RWPE2 (cell line): ENCODE measurements around the gene ARHGAP40.

Experiments used
- ATAC-seq: fragments of 200-7000 bp; cut with Tn5 transposase; 3 replicates; pipeline ENCODE4 v1.9.1; 2021; ENCODE audit warnings: low read depth
- DNase-seq: peaks from one replicate; pipeline ENCODE4 v3.0.0-alpha.2; 2020; ENCODE audit warnings: low spot score
- H3K27ac ChIP-seq: fragments of 450-650 bp; 2 replicates; pipeline ENCODE4 v1.5.1; 2017; ENCODE audit warnings: mild to moderate bottlenecking; ENCODE audit not compliant: poor library complexity, severe bottlenecking
- H3K27me3 ChIP-seq: fragments of 250-450 bp; sonication (Bioruptor Pico); 2 replicates; pipeline ENCODE4 v1.5.1; 2021; ENCODE audit warnings: mild to moderate bottlenecking, moderate library complexity; ENCODE audit not compliant: insufficient read depth, poor library complexity, severe bottlenecking
- H3K36me3 ChIP-seq: fragments of 250-450 bp; sonication (Bioruptor Pico); 2 replicates; pipeline ENCODE4 v1.5.1; 2020; ENCODE audit warnings: low read depth, mild to moderate bottlenecking, moderate library complexity
- H3K4me1 ChIP-seq: fragments of 250-450 bp; sonication (Bioruptor Pico); 2 replicates; pipeline ENCODE4 v1.5.1; 2021; ENCODE audit warnings: mild to moderate bottlenecking, moderate library complexity; ENCODE audit not compliant: insufficient read depth, poor library complexity, severe bottlenecking
- H3K4me3 ChIP-seq: fragments of 250-450 bp; sonication (Bioruptor Pico); 2 replicates; pipeline ENCODE4 v1.5.1; 2021; ENCODE audit warnings: mild to moderate bottlenecking, moderate library complexity; ENCODE audit not compliant: severe bottlenecking
- H3K9me3 ChIP-seq: fragments of 250-450 bp; sonication (Bioruptor Pico); 2 replicates; pipeline ENCODE4 v1.5.1; 2021; ENCODE audit warnings: mild to moderate bottlenecking, moderate library complexity; ENCODE audit not compliant: severe bottlenecking
- TF ChIP-seq, protein P1 (sequence below): fragments of 450-650 bp; IDR thresholded peaks from one replicate; pipeline ENCODE4 v1.5.1; 2017; ENCODE audit warnings: mild to moderate bottlenecking, moderate library complexity; ENCODE audit not compliant: poor library complexity, severe bottlenecking

ARHGAP40 gene

DNA sequence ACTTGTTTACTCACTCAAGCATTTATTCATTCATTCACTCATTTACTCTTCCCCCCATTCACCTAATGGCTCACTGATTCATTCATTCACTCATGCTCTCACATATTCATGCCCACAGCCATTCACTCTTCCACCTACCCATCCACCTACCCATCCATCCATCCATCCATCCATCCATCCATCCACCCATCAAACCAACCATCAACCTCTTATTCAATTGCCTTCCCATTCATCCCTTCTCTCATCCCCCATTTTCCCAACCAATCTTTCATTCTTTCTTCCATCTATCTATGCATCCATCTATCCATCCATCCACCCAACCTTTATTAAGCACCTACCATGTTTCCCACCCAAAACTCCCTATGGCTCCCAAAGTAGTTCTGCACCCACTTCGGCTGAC lies 1.6 kb upstream of the ARHGAP40 start:
- Histone ChIP-seq H3K36me3 (no peaks in the 10 kb centered on the region), H3K9me3 (no peaks in the 10 kb centered on the region), H3K27me3 (no peaks in the 10 kb centered on the region), H3K27ac (no peak overlapping the region), H3K4me1 (peaks cover 42% of the 10 kb centered on the region), H3K4me3 (no peak overlapping the region)
- TF ChIP-seq, protein P1, sequence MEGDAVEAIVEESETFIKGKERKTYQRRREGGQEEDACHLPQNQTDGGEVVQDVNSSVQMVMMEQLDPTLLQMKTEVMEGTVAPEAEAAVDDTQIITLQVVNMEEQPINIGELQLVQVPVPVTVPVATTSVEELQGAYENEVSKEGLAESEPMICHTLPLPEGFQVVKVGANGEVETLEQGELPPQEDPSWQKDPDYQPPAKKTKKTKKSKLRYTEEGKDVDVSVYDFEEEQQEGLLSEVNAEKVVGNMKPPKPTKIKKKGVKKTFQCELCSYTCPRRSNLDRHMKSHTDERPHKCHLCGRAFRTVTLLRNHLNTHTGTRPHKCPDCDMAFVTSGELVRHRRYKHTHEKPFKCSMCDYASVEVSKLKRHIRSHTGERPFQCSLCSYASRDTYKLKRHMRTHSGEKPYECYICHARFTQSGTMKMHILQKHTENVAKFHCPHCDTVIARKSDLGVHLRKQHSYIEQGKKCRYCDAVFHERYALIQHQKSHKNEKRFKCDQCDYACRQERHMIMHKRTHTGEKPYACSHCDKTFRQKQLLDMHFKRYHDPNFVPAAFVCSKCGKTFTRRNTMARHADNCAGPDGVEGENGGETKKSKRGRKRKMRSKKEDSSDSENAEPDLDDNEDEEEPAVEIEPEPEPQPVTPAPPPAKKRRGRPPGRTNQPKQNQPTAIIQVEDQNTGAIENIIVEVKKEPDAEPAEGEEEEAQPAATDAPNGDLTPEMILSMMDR, result no peak
- ATAC-seq, result no peak
- no peak for DNase-seq

DNA sequence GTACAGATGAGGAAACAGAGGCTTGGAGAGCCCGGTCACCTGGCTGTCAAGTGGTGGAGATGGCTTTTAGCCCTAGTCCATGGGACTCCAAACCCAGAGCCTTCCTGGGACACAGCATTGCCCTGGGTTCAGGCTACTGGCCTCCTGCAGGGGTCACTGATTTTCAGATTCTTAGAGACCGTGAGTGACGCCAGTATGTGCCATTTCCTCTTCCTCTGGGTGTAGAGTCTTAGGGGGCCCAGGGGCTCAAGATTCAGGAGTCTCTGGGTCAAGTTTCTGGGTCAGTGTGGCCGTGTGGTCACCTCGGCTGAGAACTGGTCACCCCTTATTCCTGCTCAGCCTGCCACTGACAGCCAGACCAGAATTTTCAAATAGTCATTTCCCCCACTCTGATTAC lies 574 bp downstream of the ARHGAP40 start:
- no peaks in the 10 kb centered on the region for H3K27me3 ChIP-seq
- H3K4me3 ChIP-seq, result peak overlapping the region; percentile 16
- TF ChIP-seq, protein P1, result peak; percentile 9
- peaks cover 48% of the 10 kb centered on the region for H3K4me1 ChIP-seq
- no peaks in the 10 kb centered on the region for H3K9me3 ChIP-seq
- DNase-seq, result no peak
- ATAC-seq, result no peak
- H3K27ac ChIP-seq, result no peak overlapping the region
- no peaks in the 10 kb centered on the region for H3K36me3 ChIP-seq

DNA sequence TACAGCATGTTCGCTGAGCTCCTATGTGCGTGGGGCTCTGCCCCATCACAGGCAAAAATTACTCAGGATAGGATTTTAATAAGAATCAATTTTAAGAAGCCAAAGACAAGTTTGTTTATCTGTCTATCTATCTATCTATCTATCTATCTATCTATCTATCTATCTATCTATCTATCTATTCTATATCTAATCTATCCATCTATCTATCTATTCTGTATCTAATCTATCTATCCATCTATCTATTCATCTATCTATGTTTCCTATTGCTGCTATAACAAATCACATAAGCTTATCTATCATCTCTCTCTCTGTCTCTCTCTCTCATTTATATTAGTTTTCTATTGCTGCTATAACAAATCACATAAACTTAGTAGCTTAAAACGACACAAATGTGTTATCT lies 1.7 kb downstream of the ARHGAP40 start:
- ATAC-seq (no peak), DNase-seq (no peak)
- TF ChIP-seq, protein P1, result no peak
- H3K36me3 ChIP-seq, result no peaks in the 10 kb centered on the region
- H3K9me3 ChIP-seq, result no peaks in the 10 kb centered on the region
- peaks cover 48% of the 10 kb centered on the region for H3K4me1 ChIP-seq
- H3K27ac ChIP-seq, result no peak overlapping the region
- H3K4me3 ChIP-seq, result no peak overlapping the region
- no peaks in the 10 kb centered on the region for H3K27me3 ChIP-seq

DNA sequence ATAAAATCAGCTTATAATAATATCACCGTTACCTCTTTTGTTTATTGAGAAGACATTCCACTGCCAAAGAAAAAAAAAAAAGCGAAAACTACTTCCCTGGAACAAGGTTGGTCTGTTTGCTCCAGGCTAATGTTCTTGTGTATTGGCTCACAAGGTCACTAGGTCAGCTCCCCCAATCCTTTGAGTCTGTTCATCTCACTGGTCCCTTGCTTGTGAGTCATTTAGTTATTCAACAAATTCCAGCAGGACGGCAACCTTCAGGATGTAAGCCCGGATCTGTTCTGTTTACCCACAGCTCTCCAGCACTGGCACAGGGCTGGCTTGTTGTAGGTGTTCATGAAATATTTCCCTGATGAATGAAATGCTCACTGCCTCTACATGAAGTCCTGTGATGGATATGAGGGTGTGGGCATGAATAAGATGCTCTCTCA lies 3.3 kb downstream of the ARHGAP40 start:
- H3K36me3 ChIP-seq, result no peaks in the 10 kb centered on the region
- H3K4me1 ChIP-seq, result peaks cover 43% of the 10 kb centered on the region
- DNase-seq (peak; percentile 98), ATAC-seq (peak; percentile 96)
- no peak overlapping the region for H3K4me3 ChIP-seq
- no peaks in the 10 kb centered on the region for H3K27me3 ChIP-seq
- TF ChIP-seq, protein P1, result no peak
- H3K9me3 ChIP-seq, result no peaks in the 10 kb centered on the region
- H3K27ac ChIP-seq, result peak overlapping the region; percentile 67

DNA sequence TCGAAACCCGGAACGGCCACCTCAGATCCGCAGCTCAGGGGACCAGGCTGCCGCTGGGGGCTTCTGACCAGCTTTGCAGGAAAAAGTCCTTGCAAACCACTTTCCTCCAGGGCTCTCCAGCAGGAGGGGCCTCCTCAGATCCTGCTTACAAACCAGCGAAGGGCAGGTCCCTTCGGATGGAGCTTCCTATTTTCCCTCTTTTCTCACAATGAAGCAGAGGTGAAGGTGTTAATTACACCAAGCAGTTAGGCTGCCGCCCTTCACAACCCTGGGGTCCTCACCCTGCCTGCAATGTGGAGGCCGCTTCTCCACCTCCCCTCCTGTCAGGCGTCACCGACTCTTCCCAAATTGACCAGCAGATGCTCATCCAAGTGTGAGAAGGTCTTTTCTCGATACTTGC lies 5.7 kb downstream of the ARHGAP40 start:
- ATAC-seq (no peak), DNase-seq (no peak)
- Histone ChIP-seq H3K27me3 (no peaks in the 10 kb centered on the region), H3K27ac (no peak overlapping the region), H3K4me3 (no peak overlapping the region), H3K9me3 (no peaks in the 10 kb centered on the region), H3K4me1 (peaks cover 34% of the 10 kb centered on the region), H3K36me3 (no peaks in the 10 kb centered on the region)
- TF ChIP-seq, protein P1, result no peak
